Panc1 (cell line): ENCODE results near the gene MAML3. TPM values are rescaled to one million over a fixed set of nuclear protein-coding genes. Genes with fewer than 3 reads are reported as not detected.

Source experiments
- ATAC-seq: fragments of 200-7000 bp; cut with Tn5 transposase; 2 replicates; pipeline ENCODE4 v1.9.1; 2020; ENCODE audit warnings: mild to moderate bottlenecking, moderate library complexity
- BruUV-seq: library from RNA; stranded (reverse); fragments of 400-500 nt; replicated peaks from 2 replicates; lab custom pipeline; 2021; lab: Mats Ljungman, UMichigan
- CTCF ChIA-PET: fragments of 300-600 bp; sonication (Branson Sonifier 250); formaldehyde crosslinking; loops from one replicate; lab custom pipeline; 2022; ENCODE audit warnings: antibody characterized with exemption; lab: Charles Lee
- POLR2A ChIA-PET: fragments of 300-600 bp; sonication (Branson Sonifier 250); formaldehyde crosslinking; loops from one replicate; lab custom pipeline; 2022; ENCODE audit warnings: antibody characterized with exemption; lab: Charles Lee
- DNase-seq: peaks from one replicate; pipeline ENCODE4 v3.0.0-alpha.2; 2010; ENCODE audit warnings: low read depth, low spot score
- H3K27ac ChIP-seq: 2 replicates; pipeline ENCODE4 v1.5.1; 2011; ENCODE audit warnings: mild to moderate bottlenecking, low read length, inconsistent platforms
- H3K27me3 ChIP-seq: fragments of 200-500 bp; sonication (Bioruptor generic); 2 replicates; pipeline ENCODE4 v1.6.0; 2014; ENCODE audit warnings: low read length, inconsistent platforms; ENCODE audit not compliant: control insufficient read depth, insufficient read depth
- H3K36me3 ChIP-seq: fragments of 200-500 bp; sonication (Bioruptor generic); 2 replicates; pipeline ENCODE4 v1.5.1; 2014; ENCODE audit warnings: inconsistent platforms, mild to moderate bottlenecking, low read length, moderate library complexity; ENCODE audit not compliant: control insufficient read depth, insufficient read depth
- H3K4me1 ChIP-seq: 2 replicates; pipeline ENCODE4 v1.5.1; 2011; ENCODE audit warnings: inconsistent platforms, mild to moderate bottlenecking, low read length, moderate library complexity; ENCODE audit not compliant: control insufficient read depth, insufficient read depth
- H3K4me3 ChIP-seq, 2 experiments: 2 replicates each; pipeline ENCODE4 v1.5.1; 2011 to 2012; ENCODE audit warnings: low read depth in 2 of 2, low read length in 2 of 2, mild to moderate bottlenecking in 2 of 2, inconsistent platforms in 1 of 2, moderate library complexity in 1 of 2
- H3K9me3 ChIP-seq: fragments of 200-500 bp; sonication (Bioruptor generic); 2 replicates; pipeline ENCODE4 v1.5.1; 2014; ENCODE audit warnings: low read depth, mild to moderate bottlenecking, inconsistent platforms, low read length, moderate library complexity; ENCODE audit not compliant: control insufficient read depth, insufficient read depth
- POLR2AphosphoS5 ChIP-seq: IDR thresholded peaks from 2 replicates; pipeline ENCODE4 v1.6.1; 2012; ENCODE audit warnings: mild to moderate bottlenecking, low read depth, low read length, moderate library complexity
- REST ChIP-seq, 2 experiments: IDR thresholded peaks; 2 replicates each; pipeline ENCODE4 v1.6.1; 2011 to 2012; ENCODE audit warnings: low read depth in 2 of 2, control low read depth in 1 of 2, low read length in 1 of 2, mild to moderate bottlenecking in 1 of 2, moderate library complexity in 1 of 2; ENCODE audit not compliant: insufficient read depth in 1 of 2
- SIN3A ChIP-seq: IDR thresholded peaks from 2 replicates; pipeline ENCODE4 v1.6.1; 2012; ENCODE audit warnings: low read depth, mild to moderate bottlenecking, low read length, moderate library complexity, borderline replicate concordance; ENCODE audit not compliant: insufficient read depth
- TCF7L2 ChIP-seq: IDR thresholded peaks from 2 replicates; pipeline ENCODE4 v1.6.1; 2011; ENCODE audit warnings: mild to moderate bottlenecking, low read depth, low read length, inconsistent platforms
- in situ Hi-C: cut with HindIII; loops from 2 replicates; pipeline ENCODE4 v1.10.0; 2016; ENCODE audit warnings: low sequenced_read_pairs, low pct_unique_long_range_greater_than_20kb
- intact Hi-C: fragments of 100-400 bp; cut with micrococcal nuclease; formaldehyde crosslinking; loops from one replicate; pipeline ENCODE4 v1.10.0; 2022; ENCODE audit not compliant: unreplicated experiment
- total RNA-seq: library from RNA; stranded (reverse); gene quantifications from one replicate; pipeline ENCODE4 v1.2.1, GENCODE V29; 2021; ENCODE audit not compliant: unreplicated experiment
- TF ChIP-seq, protein P1 (sequence below): fragments of 450-650 bp; IDR thresholded peaks from 2 replicates; pipeline ENCODE4 v1.5.1; 2017; ENCODE audit warnings: mild to moderate bottlenecking

The MAML3 gene
- total RNA-seq, 1 experiment from 2014 or later = 7.7 TPM

DNA sequence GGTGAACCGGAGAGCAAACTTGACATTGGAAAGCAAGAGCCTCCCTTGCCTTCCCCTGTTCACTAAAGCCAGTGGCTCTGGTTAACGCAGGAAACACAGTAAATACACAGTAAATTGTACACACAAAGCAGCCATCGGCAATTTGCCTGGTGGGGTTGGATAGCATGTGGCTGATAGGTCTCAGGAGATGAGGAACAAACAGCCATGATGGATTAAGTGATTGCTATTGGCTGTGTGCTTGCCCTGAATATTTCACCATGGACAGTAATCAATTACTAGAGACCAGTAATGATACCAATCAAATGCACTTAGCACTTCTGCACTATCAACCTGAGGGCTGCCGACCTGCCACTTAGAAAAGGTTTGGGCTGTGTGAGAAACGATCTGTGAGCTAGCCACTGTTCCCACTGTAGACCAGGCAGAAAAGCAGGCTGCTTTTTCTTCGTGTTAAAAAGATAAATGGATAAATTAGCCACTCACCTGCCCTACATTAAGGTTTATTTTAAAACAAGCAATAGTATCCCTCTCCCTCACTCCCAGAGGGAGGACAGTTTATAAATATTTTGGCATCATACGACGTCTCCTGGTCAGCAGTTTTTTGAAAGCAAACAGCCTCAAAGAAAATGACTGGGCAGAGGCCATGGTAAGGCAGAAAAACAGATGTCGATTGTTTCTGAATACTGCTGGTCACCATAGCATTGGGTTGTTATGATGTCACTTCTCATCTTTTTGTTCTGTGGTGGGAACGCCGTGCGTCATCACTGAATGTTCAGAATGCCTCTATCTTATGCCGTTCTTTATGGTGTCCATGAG is 167.1 kb downstream of the MAML3 start:
- no peak for DNase-seq
- ChIA-PET POLR2A (no interaction called here), CTCF (no interaction called here)
- Histone ChIP-seq H3K27ac (no peak overlapping the region), H3K4me3 (no peak overlapping the region), H3K27me3 (no peaks in the 10 kb centered on the region), H3K9me3 (no peaks in the 10 kb centered on the region), H3K36me3 (no peaks in the 10 kb centered on the region), H3K4me1 (peaks cover 12% of the 10 kb centered on the region)
- no peak for TF ChIP-seq TCF7L2
- no peak for TF ChIP-seq POLR2AphosphoS5
- TF ChIP-seq SIN3A = no peak
- TF ChIP-seq, protein P1, sequence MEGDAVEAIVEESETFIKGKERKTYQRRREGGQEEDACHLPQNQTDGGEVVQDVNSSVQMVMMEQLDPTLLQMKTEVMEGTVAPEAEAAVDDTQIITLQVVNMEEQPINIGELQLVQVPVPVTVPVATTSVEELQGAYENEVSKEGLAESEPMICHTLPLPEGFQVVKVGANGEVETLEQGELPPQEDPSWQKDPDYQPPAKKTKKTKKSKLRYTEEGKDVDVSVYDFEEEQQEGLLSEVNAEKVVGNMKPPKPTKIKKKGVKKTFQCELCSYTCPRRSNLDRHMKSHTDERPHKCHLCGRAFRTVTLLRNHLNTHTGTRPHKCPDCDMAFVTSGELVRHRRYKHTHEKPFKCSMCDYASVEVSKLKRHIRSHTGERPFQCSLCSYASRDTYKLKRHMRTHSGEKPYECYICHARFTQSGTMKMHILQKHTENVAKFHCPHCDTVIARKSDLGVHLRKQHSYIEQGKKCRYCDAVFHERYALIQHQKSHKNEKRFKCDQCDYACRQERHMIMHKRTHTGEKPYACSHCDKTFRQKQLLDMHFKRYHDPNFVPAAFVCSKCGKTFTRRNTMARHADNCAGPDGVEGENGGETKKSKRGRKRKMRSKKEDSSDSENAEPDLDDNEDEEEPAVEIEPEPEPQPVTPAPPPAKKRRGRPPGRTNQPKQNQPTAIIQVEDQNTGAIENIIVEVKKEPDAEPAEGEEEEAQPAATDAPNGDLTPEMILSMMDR = no peak
- no peak for TF ChIP-seq REST (IDR thresholded peaks at IDR 0.05; ENCODE audit: insufficient read depth in 1 of 2, low read depth in 2 of 2, low read length in 1 of 2)
- intact Hi-C loops (no loop called here), in situ Hi-C loops (no loop called here)
- no TSS peak for BruUV-seq
- ATAC-seq = no peak

DNA sequence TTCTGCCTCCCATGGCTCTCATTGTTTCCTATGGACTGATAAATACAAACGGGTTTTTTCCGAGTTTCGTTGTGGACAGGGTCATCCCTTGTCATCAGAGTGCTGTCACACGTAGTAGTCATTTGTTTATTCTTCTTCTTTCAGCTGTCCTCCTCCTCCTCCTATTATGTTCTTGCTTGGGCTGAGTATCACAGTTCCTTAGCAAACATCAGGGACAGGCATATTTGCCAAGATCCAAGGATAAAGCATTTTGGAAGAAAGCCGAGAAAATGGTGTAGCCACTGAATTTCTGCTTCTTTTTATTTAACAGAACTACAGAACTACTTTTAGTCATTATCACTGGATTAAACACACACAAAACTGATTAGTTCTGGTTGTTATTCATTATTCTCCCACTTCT is 167.9 kb downstream of the MAML3 start:
- no peak for DNase-seq
- TF ChIP-seq POLR2AphosphoS5 (no peak), SIN3A (no peak), TCF7L2 (no peak), REST (IDR thresholded peaks at IDR 0.05; ENCODE audit: insufficient read depth in 1 of 2, low read depth in 2 of 2, low read length in 1 of 2) (no peak)
- TF ChIP-seq, protein P1 = no peak
- in situ Hi-C loops (no loop called here), intact Hi-C loops (no loop called here)
- Histone ChIP-seq H3K4me1 (peaks cover 12% of the 10 kb centered on the region), H3K27me3 (no peaks in the 10 kb centered on the region), H3K27ac (no peak overlapping the region), H3K36me3 (no peaks in the 10 kb centered on the region), H3K9me3 (no peaks in the 10 kb centered on the region), H3K4me3 (no peak overlapping the region)
- BruUV-seq = no TSS peak
- ATAC-seq = no peak
- CTCF ChIA-PET = no interaction called here
- POLR2A ChIA-PET = no interaction called here
